Osteoblast (primary cell): ENCODE data around the gene TIPIN. TPM values are rescaled to one million over a fixed set of nuclear protein-coding genes. Genes with fewer than 3 reads are reported as not detected.
"Not testable (repeated sequence)": the region's sequence is repeated elsewhere in the genome, so short reads cannot be mapped to it uniquely, and the experiment has no call there.

ENCODE experiments used
- DNase-seq: peaks from one replicate; pipeline ENCODE4 v3.0.0; 2011; ENCODE audit warnings: low spot score, mixed read lengths; ENCODE audit not compliant: insufficient read length; ENCODE audit errors: missing footprints
- H2AFZ ChIP-seq: 2 replicates; pipeline ENCODE4 v1.6.0; 2011; ENCODE audit warnings: mild to moderate bottlenecking, low read length
- H3K27ac ChIP-seq: 2 replicates; pipeline ENCODE4 v1.5.1; 2011; ENCODE audit warnings: mild to moderate bottlenecking, low read depth, low read length, moderate library complexity
- H3K27me3 ChIP-seq: 2 replicates; pipeline ENCODE4 v1.6.0; 2012; ENCODE audit warnings: mild to moderate bottlenecking, control low read depth, inconsistent platforms, low read length, moderate library complexity; ENCODE audit not compliant: insufficient read depth
- H3K36me3 ChIP-seq: 2 replicates; pipeline ENCODE4 v1.5.1; 2011; ENCODE audit warnings: mild to moderate bottlenecking, low read length, control low read depth, moderate library complexity; ENCODE audit not compliant: insufficient read depth
- H3K4me1 ChIP-seq: 2 replicates; pipeline ENCODE4 v1.5.1; 2011; ENCODE audit warnings: mild to moderate bottlenecking, low read length, control low read depth, moderate library complexity; ENCODE audit not compliant: insufficient read depth
- H3K4me2 ChIP-seq: 2 replicates; pipeline ENCODE4 v1.6.0; 2011; ENCODE audit warnings: mild to moderate bottlenecking, low read length; ENCODE audit not compliant: insufficient read depth
- H3K4me3 ChIP-seq: fragments of 200-600 bp; sonication (generic); 3 replicates; pipeline ENCODE4 v1.5.1; 2012; ENCODE audit warnings: mild to moderate bottlenecking, low read length, inconsistent platforms; ENCODE audit not compliant: insufficient read depth
- H3K79me2 ChIP-seq: 2 replicates; pipeline ENCODE4 v1.6.0; 2012; ENCODE audit warnings: mild to moderate bottlenecking, low read length, control low read depth, inconsistent platforms; ENCODE audit not compliant: insufficient read depth
- H3K9me3 ChIP-seq: 2 replicates; pipeline ENCODE4 v1.5.1; 2011; ENCODE audit warnings: low read depth, low read length, control low read depth
- H4K20me1 ChIP-seq: 2 replicates; pipeline ENCODE4 v1.6.0; 2012; ENCODE audit warnings: mild to moderate bottlenecking, low read length, control low read depth; ENCODE audit not compliant: insufficient read depth
- CTCF ChIP-seq: IDR thresholded peaks from 2 replicates; pipeline ENCODE4 v1.5.1; 2011; ENCODE audit warnings: mild to moderate bottlenecking, low read depth, low read length, moderate library complexity; ENCODE audit errors: extremely low read depth
- total RNA-seq: library from RNA; depleted of rRNA; stranded (reverse); fragments of >200 nt; gene quantifications from 2 replicates; pipeline ENCODE4 v1.2.3, GENCODE V29; 2012

TIPIN gene
- total RNA-seq, 1 donor: 9.0 TPM

GRCh38 chr15:66400351-66400774 is 43.9 kb upstream of the TIPIN start:
- no peak for TF ChIP-seq CTCF
- Histone ChIP-seq H3K4me1 (peaks cover 37% of the 10 kb centered on the region), H3K4me2 (peak overlapping the region; percentile 38), H3K9me3 (no peaks in the 10 kb centered on the region), H3K36me3 (no peaks in the 10 kb centered on the region), H4K20me1 (peaks cover 45% of the 10 kb centered on the region), H2AFZ (no peak overlapping the region), H3K4me3 (peak overlapping the region; percentile 2), H3K27ac (no peak overlapping the region), H3K79me2 (peaks cover 83% of the 10 kb centered on the region), H3K27me3 (no peaks in the 10 kb centered on the region)
- DNase-seq: no peak

GRCh38 chr15:66399276-66399675 is 42.8 kb upstream of the TIPIN start:
- H3K4me2 ChIP-seq: no peak overlapping the region
- no peaks in the 10 kb centered on the region for H3K36me3 ChIP-seq
- H3K27ac ChIP-seq: no peak overlapping the region
- DNase-seq: no peak
- no peaks in the 10 kb centered on the region for H3K9me3 ChIP-seq
- no peaks in the 10 kb centered on the region for H3K27me3 ChIP-seq
- H3K79me2 ChIP-seq: peaks cover 86% of the 10 kb centered on the region
- H3K4me1 ChIP-seq: peaks cover 26% of the 10 kb centered on the region
- no peak overlapping the region for H3K4me3 ChIP-seq
- no peak for TF ChIP-seq CTCF
- H2AFZ ChIP-seq: no peak overlapping the region
- peaks cover 47% of the 10 kb centered on the region for H4K20me1 ChIP-seq

GRCh38 chr15:66394915-66395314 is 38.4 kb upstream of the TIPIN start:
- Histone ChIP-seq H3K79me2 (peaks cover 89% of the 10 kb centered on the region), H3K4me2 (no peak overlapping the region), H3K36me3 (no peaks in the 10 kb centered on the region), H2AFZ (no peak overlapping the region), H3K27me3 (no peaks in the 10 kb centered on the region), H4K20me1 (peaks cover 52% of the 10 kb centered on the region), H3K27ac (no peak overlapping the region), H3K4me3 (no peak overlapping the region), H3K4me1 (peaks cover 16% of the 10 kb centered on the region), H3K9me3 (no peaks in the 10 kb centered on the region)
- no peak for DNase-seq
- no peak for TF ChIP-seq CTCF

- H3K4me3 ChIP-seq: no peak overlapping the region
- peaks cover 93% of the 10 kb centered on the region for H3K79me2 ChIP-seq
- no peak for DNase-seq
- no peak overlapping the region for H3K4me2 ChIP-seq
- H3K9me3 ChIP-seq: no peaks in the 10 kb centered on the region
- no peaks in the 10 kb centered on the region for H3K27me3 ChIP-seq
- no peak overlapping the region for H2AFZ ChIP-seq
- no peak for TF ChIP-seq CTCF
- H3K36me3 ChIP-seq: no peaks in the 10 kb centered on the region
- peaks cover 13% of the 10 kb centered on the region for H3K4me1 ChIP-seq
- no peak overlapping the region for H3K27ac ChIP-seq
- H4K20me1 ChIP-seq: peaks cover 54% of the 10 kb centered on the region
These were observed 38.0 kb upstream of the TIPIN start for GRCh38 chr15:66394472-66394871.

GRCh38 chr15:66393037-66393436 is 36.6 kb upstream of the TIPIN start:
- not testable (repeated sequence) for H3K27me3 ChIP-seq, H2AFZ ChIP-seq, H3K9me3 ChIP-seq, DNase-seq, H3K4me2 ChIP-seq, H3K27ac ChIP-seq, H3K36me3 ChIP-seq, H3K4me3 ChIP-seq
- Histone ChIP-seq H3K79me2 (peaks cover 93% of the 10 kb centered on the region), H3K4me1 (peaks cover 19% of the 10 kb centered on the region), H4K20me1 (peaks cover 56% of the 10 kb centered on the region)
